ENCODE measurements around the gene MOGAT2. TPM values are rescaled to one million over a fixed set of nuclear protein-coding genes. Genes with fewer than 3 reads are reported as not detected.
"Not testable (repeated sequence)": the region's sequence is repeated elsewhere in the genome, so short reads cannot be mapped to it uniquely, and the experiment has no call there.

MOGAT2 gene
- polyA plus RNA-seq, 3 donors: 0.18 to 2.0 (median 0.34) TPM

GRCh38 chr11:75716659-75717058, 979 bp upstream of the MOGAT2 start:
- no peak overlapping the region for H3K27ac ChIP-seq (ENCODE audit: low read depth, low read length)
- 78 to 83% (median 83%) methylated on average over 3 of the region's 3 CpGs for WGBS, 3 donors

- no peak overlapping the region for H3K27ac ChIP-seq (ENCODE audit: low read depth, low read length)
- 69 to 82% (median 74%) methylated on average over 7 of the region's 7 CpGs for WGBS, 3 donors
These were observed 1.0 kb downstream of the MOGAT2 start for GRCh38 chr11:75718419-75719339.

- 89 to 93% (median 91%) methylated on average over 13 to 14 of the region's 14 CpGs for WGBS, 3 donors
- H3K27ac ChIP-seq (ENCODE audit: low read depth, low read length): no peak overlapping the region
These were observed 2.0 kb downstream of the MOGAT2 start for GRCh38 chr11:75719340-75720239.

DNA sequence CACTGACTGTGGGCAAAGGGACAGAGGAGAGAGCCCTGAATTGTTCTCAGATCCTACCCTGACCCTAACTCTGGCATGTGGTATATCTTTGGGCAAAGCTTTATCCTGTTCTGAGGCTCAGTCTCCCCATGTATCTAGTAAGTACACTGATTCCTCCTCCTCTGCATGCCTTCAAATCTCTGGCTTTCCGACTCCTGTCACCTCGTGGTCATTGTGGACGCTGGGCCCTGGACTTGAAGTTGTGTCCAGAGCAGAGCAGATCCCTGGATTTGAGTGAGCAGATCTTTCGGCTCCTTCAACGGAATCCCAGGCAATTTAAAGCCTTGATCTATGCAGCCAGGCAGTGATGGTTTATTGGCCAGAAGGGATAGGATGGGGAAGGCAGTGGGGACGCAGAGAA, 3.0 kb downstream of the MOGAT2 start:
- no peak overlapping the region for H3K27ac ChIP-seq (ENCODE audit: low read depth, low read length)
- 90 to 95% (median 94%) methylated on average over 6 of the region's 6 CpGs for WGBS, 3 donors

- 66 to 79% (median 70%) methylated on average over 14 of the region's 14 CpGs for WGBS, 3 donors
- no peak overlapping the region for H3K27ac ChIP-seq (ENCODE audit: low read depth, low read length)
These were observed 4.4 kb downstream of the MOGAT2 start for GRCh38 chr11:75721852-75722668.

DNA sequence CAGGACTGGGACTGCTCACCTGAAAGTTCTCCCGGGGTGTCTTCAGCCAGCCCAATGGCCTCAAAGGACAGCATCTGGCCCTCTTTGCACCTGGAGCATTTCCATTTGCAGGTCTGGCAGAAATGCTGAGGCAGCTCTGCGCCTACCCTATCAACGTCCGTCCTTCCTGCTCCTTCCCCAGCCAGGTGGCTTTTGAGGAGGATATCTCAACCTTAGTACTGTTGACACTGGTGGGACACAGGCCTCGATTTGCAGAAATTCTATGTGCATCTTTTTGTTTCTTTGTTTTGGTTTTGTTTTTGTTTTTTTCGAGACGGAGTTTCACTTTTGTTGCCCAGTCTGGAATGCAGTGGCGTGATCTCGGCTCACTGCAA, 5.0 kb downstream of the MOGAT2 start:
- 80 to 87% (median 86%) methylated on average over 9 of the region's 9 CpGs for WGBS, 3 donors
- no peak overlapping the region for H3K27ac ChIP-seq (ENCODE audit: low read depth, low read length)

GRCh38 chr11:75725547-75726320, 8.1 kb downstream of the MOGAT2 start:
- WGBS, 3 donors: 56 to 85% (median 78%) methylated on average over 13 of the region's 13 CpGs
- H3K27ac ChIP-seq (ENCODE audit: low read depth, low read length): no peak overlapping the region

DNA sequence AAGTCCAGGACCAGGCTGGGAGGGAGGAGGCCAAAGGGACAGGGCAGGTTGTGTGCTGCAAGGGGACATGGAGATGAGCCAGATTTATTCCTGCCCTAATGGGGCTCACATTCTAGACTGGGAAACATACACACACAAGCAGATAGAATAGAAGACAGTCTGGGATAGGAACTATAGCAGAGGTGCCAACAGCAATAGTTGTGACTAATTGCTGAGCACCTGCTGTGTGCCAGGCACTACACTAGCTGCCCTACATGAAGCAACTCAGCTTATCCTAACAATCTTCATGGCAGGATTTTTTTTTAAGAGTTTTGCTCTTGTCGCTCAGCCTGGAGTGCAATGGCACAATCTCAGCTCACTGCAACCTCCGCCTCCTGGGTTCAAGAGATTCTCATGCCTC, 11.4 kb downstream of the MOGAT2 start:
- 95 to 98% (median 97%) methylated on average over 2 of the region's 2 CpGs for WGBS, 3 donors
- no peak overlapping the region for H3K27ac ChIP-seq (ENCODE audit: low read depth, low read length)

GRCh38 chr11:75731095-75731494, 13.5 kb downstream of the MOGAT2 start:
- WGBS, 3 donors: 93 to 98% (median 94%) methylated on average over 5 of the region's 5 CpGs
- no peak overlapping the region for H3K27ac ChIP-seq (ENCODE audit: low read depth, low read length)

DNA sequence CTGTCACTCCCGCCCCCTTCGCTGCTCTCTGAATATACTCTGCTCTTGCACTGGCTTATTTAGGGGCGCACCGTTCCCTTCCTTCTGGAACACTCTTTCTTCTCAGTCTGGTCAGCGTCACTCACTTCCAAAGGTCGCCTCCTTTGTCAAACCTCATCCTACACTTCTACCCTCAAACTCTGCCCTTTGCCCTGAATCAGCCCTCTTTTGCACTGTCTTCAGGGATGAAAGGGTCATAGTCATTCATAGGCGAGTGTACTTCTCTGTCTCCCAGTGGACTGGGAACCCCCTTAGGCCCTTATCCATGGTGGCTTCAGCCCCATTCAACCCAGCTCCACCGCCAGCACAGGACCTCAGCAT, 15.4 kb downstream of the MOGAT2 start:
- H3K27ac ChIP-seq (ENCODE audit: low read depth, low read length): no peak overlapping the region
- WGBS, 3 donors: 92 to 96% (median 93%) methylated on average over 8 of the region's 8 CpGs

DNA sequence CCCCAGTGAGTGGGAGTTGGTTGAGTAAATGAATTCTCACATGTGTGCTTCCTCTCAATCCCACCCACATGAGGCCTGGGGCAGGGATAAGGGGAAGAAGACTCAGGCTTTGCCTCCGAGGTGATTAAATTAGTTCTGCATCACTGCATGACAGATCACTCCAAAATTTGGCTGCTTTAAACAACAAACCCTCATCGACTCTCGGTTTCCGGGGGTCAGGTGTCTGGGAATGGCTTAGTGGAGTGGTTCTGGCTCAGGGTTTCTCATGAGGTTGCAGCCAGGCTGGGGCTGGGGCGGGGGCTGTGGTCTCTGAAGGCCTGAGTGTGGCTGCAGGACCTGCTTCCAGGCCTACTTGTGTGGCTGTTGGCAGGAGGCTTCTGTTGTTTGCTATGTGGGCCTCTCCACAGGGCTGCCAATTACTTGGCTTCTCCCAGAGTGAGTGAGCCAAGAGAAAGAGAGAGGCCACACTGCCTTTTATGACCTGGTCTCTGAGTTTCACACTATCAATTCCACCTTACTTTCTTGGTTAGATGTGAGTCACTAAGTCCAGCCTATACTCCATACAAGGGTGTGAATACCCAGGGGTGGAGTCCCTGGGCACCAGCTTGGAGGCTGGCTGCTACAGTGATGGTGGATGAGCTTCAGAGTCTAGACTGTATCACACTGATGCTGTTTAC, 15.9 kb downstream of the MOGAT2 start:
- 68 to 82% (median 76%) methylated on average over 5 of the region's 5 CpGs for WGBS, 3 donors
- no peak overlapping the region for H3K27ac ChIP-seq (ENCODE audit: low read depth, low read length)

- WGBS, 3 donors: 59 to 78% (median 76%) methylated on average over 5 of the region's 5 CpGs
These were observed 17.0 kb downstream of the MOGAT2 start for GRCh38 chr11:75734491-75735180.

GRCh38 chr11:75735181-75735845, 17.7 kb downstream of the MOGAT2 start:
- H3K27ac ChIP-seq (ENCODE audit: low read depth, low read length): no peak overlapping the region
- WGBS, 3 donors: 88 to 92% (median 92%) methylated on average over 4 of the region's 4 CpGs

More at GRCh38 chr11:75734491-75735180, 17.0 kb downstream of the MOGAT2 start:
- H3K27ac ChIP-seq (ENCODE audit: low read depth, low read length): no peak overlapping the region

DNA sequence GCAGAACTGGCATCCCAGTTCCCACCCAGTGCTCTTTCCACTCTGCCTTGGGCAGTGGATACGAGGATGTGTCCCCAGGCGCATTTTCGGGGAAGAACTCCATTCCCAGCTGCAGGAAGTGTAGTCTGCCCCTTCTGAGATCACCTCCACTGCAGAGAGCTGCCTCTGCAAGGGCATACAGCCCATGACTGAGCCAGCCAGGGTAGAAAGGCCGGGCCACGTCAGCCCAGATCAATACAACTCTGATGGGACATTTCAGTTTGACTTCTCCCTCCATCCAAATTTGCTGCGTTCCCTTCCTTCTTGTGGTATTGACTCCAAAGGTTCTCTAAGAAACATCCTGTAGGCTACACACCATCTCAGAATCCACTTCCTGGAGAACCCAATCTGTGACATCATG, 19.7 kb downstream of the MOGAT2 start:
- no peak overlapping the region for H3K27ac ChIP-seq (ENCODE audit: low read depth, low read length)
- WGBS, 3 donors: 85 to 89% (median 86%) methylated on average over 6 of the region's 6 CpGs

- WGBS, 3 donors: 87 to 97% (median 89%) methylated on average over 1 of the region's 1 CpG
- H3K27ac ChIP-seq (ENCODE audit: low read depth, low read length): no peak overlapping the region
These were observed 23.0 kb downstream of the MOGAT2 start for GRCh38 chr11:75740681-75741080.

DNA sequence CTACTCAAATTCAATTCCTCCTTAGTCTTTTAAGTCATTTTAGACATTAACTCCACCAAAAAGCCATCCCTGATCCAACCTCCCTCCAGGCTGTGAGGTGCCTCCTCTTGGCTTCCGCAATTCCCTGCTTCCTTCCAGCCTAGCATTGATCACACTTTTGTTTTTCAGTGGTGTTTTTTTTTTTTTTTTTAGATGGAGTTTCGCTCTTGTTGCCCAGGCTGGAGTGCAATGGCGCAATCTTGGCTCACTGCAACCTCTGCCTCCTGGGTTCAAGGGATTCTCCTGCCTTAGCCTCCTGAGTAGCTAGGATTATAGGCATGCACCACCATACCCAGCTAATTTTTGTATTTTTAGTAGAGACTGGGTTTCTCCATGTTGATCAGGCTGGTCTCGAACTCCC, 25.5 kb downstream of the MOGAT2 start:
- not testable (repeated sequence) for H3K27ac ChIP-seq (ENCODE audit: low read depth, low read length)
- WGBS, 3 donors: 85 to 96% (median 88%) methylated on average over 4 of the region's 4 CpGs

Data from adipose tissue (tissue), 3 donors.